H9 (cell line): ENCODE measurements around the gene EDN3. TPM values are rescaled to one million over a fixed set of nuclear protein-coding genes. Genes with fewer than 3 reads are reported as not detected.

Experiments used
- DNase-seq: peaks from one replicate; pipeline ENCODE4 v3.0.0-alpha.2; 2017
- H2AFZ ChIP-seq: one replicate; pipeline ENCODE4 v1.6.1; 2013; ENCODE audit warnings: mild to moderate bottlenecking, low read length, control low read depth, moderate library complexity
- H2AK5ac ChIP-seq: 2 replicates; pipeline ENCODE4 v1.6.1; 2013; ENCODE audit warnings: low read length, control low read depth, mixed read lengths; ENCODE audit not compliant: insufficient read length
- H2BK120ac ChIP-seq: one replicate; pipeline ENCODE4 v1.6.1; 2013; ENCODE audit warnings: low read depth, mild to moderate bottlenecking, low read length, control low read depth, inconsistent platforms; ENCODE audit not compliant: poor library complexity, severe bottlenecking
- H2BK12ac ChIP-seq: 2 replicates; pipeline ENCODE4 v1.6.1; 2013; ENCODE audit warnings: low read length, control low read depth, mixed read lengths, low read depth; ENCODE audit not compliant: insufficient read length
- H2BK15ac ChIP-seq: 2 replicates; pipeline ENCODE4 v1.6.1; 2013; ENCODE audit warnings: low read depth, low read length, control low read depth
- H2BK20ac ChIP-seq: one replicate; pipeline ENCODE4 v1.6.1; 2013; ENCODE audit warnings: low read depth, mild to moderate bottlenecking, low read length, control low read depth, inconsistent platforms; ENCODE audit not compliant: poor library complexity, severe bottlenecking
- H2BK5ac ChIP-seq: 2 replicates; pipeline ENCODE4 v1.6.1; 2013; ENCODE audit warnings: low read length, control low read depth, mixed read lengths; ENCODE audit not compliant: insufficient read length
- H3K14ac ChIP-seq: 2 replicates; pipeline ENCODE4 v1.6.1; 2013; ENCODE audit warnings: low read length, control low read depth; ENCODE audit not compliant: insufficient read depth
- H3K18ac ChIP-seq: 2 replicates; pipeline ENCODE4 v1.6.1; 2013; ENCODE audit warnings: low read depth, mild to moderate bottlenecking, mixed read lengths, low read length, control low read depth; ENCODE audit not compliant: insufficient read length
- H3K23ac ChIP-seq: 2 replicates; pipeline ENCODE4 v1.6.1; 2013; ENCODE audit warnings: low read length, control low read depth, mixed read lengths, low read depth; ENCODE audit not compliant: insufficient read length
- H3K23me2 ChIP-seq: 2 replicates; pipeline ENCODE4 v1.6.1; 2013; ENCODE audit warnings: low read depth, mild to moderate bottlenecking, mixed read lengths, low read length, control low read depth; ENCODE audit not compliant: insufficient read length, poor library complexity, severe bottlenecking
- H3K27ac ChIP-seq: 2 replicates; pipeline ENCODE4 v1.5.1; 2013; ENCODE audit warnings: low read length, control low read depth, mixed read lengths, low read depth; ENCODE audit not compliant: insufficient read length
- H3K27me3 ChIP-seq: 2 replicates; pipeline ENCODE4 v1.6.1; 2013; ENCODE audit warnings: low read length, control low read depth, inconsistent platforms; ENCODE audit not compliant: insufficient read depth
- H3K4ac ChIP-seq: 2 replicates; pipeline ENCODE4 v1.6.1; 2013; ENCODE audit warnings: low read depth, mild to moderate bottlenecking, control low read depth, inconsistent platforms, low read length, moderate library complexity
- H3K4me1 ChIP-seq: 2 replicates; pipeline ENCODE4 v1.6.1; 2013; ENCODE audit warnings: low read length, control low read depth, inconsistent platforms; ENCODE audit not compliant: insufficient read depth
- H3K4me2 ChIP-seq: 2 replicates; pipeline ENCODE4 v1.6.1; 2013; ENCODE audit warnings: low read length, control low read depth, mixed read lengths; ENCODE audit not compliant: insufficient read length, insufficient read depth
- H3K56ac ChIP-seq: 2 replicates; pipeline ENCODE4 v1.6.1; 2013; ENCODE audit warnings: low read depth, mild to moderate bottlenecking, mixed read lengths, low read length, control low read depth; ENCODE audit not compliant: insufficient read length
- H3K79me1 ChIP-seq: 2 replicates; pipeline ENCODE4 v1.6.1; 2013; ENCODE audit warnings: low read depth, mild to moderate bottlenecking, moderate library complexity, low read length, control low read depth, inconsistent platforms; ENCODE audit not compliant: insufficient read depth, poor library complexity, severe bottlenecking
- H3K79me2 ChIP-seq: 2 replicates; pipeline ENCODE4 v1.6.1; 2013; ENCODE audit warnings: low read length, control low read depth, inconsistent platforms; ENCODE audit not compliant: insufficient read depth
- H3K9ac ChIP-seq: 2 replicates; pipeline ENCODE4 v1.6.1; 2013; ENCODE audit warnings: low read length, control low read depth, mixed read lengths; ENCODE audit not compliant: insufficient read length; ENCODE audit errors: extremely low read depth
- H3K9me3 ChIP-seq: one replicate; pipeline ENCODE4 v1.6.1; 2013; ENCODE audit warnings: low read depth, low read length, inconsistent platforms; ENCODE audit not compliant: control insufficient read depth
- H3T11ph ChIP-seq: one replicate; pipeline ENCODE4 v1.6.1; 2013; ENCODE audit warnings: mild to moderate bottlenecking, low read length, control low read depth, inconsistent platforms
- H4K20me1 ChIP-seq: one replicate; pipeline ENCODE4 v1.6.1; 2013; ENCODE audit not compliant: control insufficient read depth, insufficient read length, insufficient read depth
- H4K5ac ChIP-seq: 2 replicates; pipeline ENCODE4 v1.6.1; 2013; ENCODE audit warnings: low read depth, mild to moderate bottlenecking, mixed read lengths, low read length, control low read depth; ENCODE audit not compliant: insufficient read length
- H4K8ac ChIP-seq: replicated peaks from 2 replicates; pipeline ENCODE4 v1.6.1; 2013; ENCODE audit warnings: low read length, control low read depth, mixed read lengths, low read depth; ENCODE audit not compliant: insufficient read length
- H4K91ac ChIP-seq: 2 replicates; pipeline ENCODE4 v1.6.1; 2013; ENCODE audit warnings: low read depth, mild to moderate bottlenecking, moderate library complexity, mixed read lengths, low read length, control low read depth; ENCODE audit not compliant: insufficient read length
- H3K27ac Mint-ChIP-seq, 3 experiments: 2 replicates in 2 of 3; 3 replicates in 1 of 3; pipeline ENCODE4 v1.8.0; 2020 to 2021; ENCODE audit warnings: mixed read lengths in 3 of 3, mild to moderate bottlenecking in 1 of 3, moderate library complexity in 1 of 3
- H3K27me3 Mint-ChIP-seq: 2 replicates; pipeline ENCODE4 v1.8.0; 2021; ENCODE audit warnings: low read depth, mild to moderate bottlenecking, moderate library complexity, mixed read lengths
- H3K36me3 Mint-ChIP-seq, 3 experiments: 2 replicates in 2 of 3; 3 replicates in 1 of 3; pipeline ENCODE4 v1.8.0; 2020 to 2021; ENCODE audit warnings: low read depth in 3 of 3, mixed read lengths in 3 of 3; ENCODE audit not compliant: insufficient read depth in 1 of 3
- H3K4me1 Mint-ChIP-seq, 2 experiments: 2 replicates each; pipeline ENCODE4 v1.8.0; 2020; ENCODE audit warnings: mixed read lengths in 2 of 2
- H3K4me3 Mint-ChIP-seq, 2 experiments: 2 replicates in 1 of 2; 3 replicates in 1 of 2; pipeline ENCODE4 v1.8.0; 2020 to 2021; ENCODE audit warnings: mild to moderate bottlenecking in 2 of 2, mixed read lengths in 2 of 2, moderate library complexity in 1 of 2
- H3K9me3 Mint-ChIP-seq, 2 experiments: 2 replicates in 1 of 2; 3 replicates in 1 of 2; pipeline ENCODE4 v1.8.0; 2020; ENCODE audit warnings: mild to moderate bottlenecking in 2 of 2, mixed read lengths in 2 of 2, moderate library complexity in 1 of 2
- CTCF ChIP-seq: fragments of 200-600 bp; sonication (generic); conservative IDR thresholded peaks from 3 replicates; pipeline ENCODE4 v1.8.0; 2021; ENCODE audit warnings: antibody characterized with exemption, mild to moderate bottlenecking
- WGBS: extraction: QIAGEN DNeasy Blood & Tissue Kit; methylation state at CpG from one replicate; pipeline ENCODE4 v1.1.7; 2013; ENCODE audit warnings: missing lambda C conversion rate, low lambda C conversion rate, mixed read lengths; ENCODE audit not compliant: insufficient read length; ENCODE audit errors: extremely low coverage; 5-methylcytosine and 5-hydroxymethylcytosine counted together
- total RNA-seq: library from RNA; stranded (reverse); gene quantifications from 2 replicates; pipeline ENCODE4 v1.2.1, GENCODE V29; 2021

The EDN3 gene
- total RNA-seq, 1 experiment from 2014 or later: 0.20 TPM

DNA sequence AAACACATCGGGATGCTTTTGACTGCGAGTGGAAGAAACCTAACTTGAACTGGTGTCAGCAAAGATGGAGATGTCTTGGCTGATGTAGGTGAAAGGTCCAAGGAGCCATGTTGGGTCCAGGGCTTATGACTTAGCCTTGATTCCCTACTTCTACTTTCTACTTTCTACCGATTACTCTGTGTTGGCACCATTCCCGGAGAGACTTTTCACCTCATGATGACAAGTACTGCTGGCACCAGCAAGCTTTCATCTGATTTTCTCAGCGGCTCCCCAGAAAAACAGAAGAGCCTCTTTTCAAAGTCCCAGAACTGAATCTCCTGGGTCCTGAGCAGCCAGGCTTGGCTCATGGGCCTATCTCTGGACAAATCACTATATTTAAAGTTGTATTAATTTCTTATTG, 4.9 kb upstream of the EDN3 start:
- peaks cover 83% of the 10 kb centered on the region for H3K27me3 Mint-ChIP-seq
- H3K27me3 ChIP-seq: peaks cover 13% of the 10 kb centered on the region; the same call in 1 of the 2 replicates

More for the DNA sequence above, 4.9 kb upstream of the EDN3 start:
- H3T11ph ChIP-seq: no peak overlapping the region
- H3K27ac Mint-ChIP-seq: no peak overlapping the region
- H3K23me2 ChIP-seq: no peaks in the 10 kb centered on the region
- no peak overlapping the region for H3K23ac ChIP-seq
- H3K4me2 ChIP-seq: no peak overlapping the region
- H3K4ac ChIP-seq: no peak overlapping the region
- H3K56ac ChIP-seq: no peak overlapping the region
- no peaks in the 10 kb centered on the region for H3K36me3 Mint-ChIP-seq
- H3K9me3 Mint-ChIP-seq: no peaks in the 10 kb centered on the region
- H3K9me3 ChIP-seq: no peaks in the 10 kb centered on the region
- no peak for TF ChIP-seq CTCF
- no peak overlapping the region for H4K5ac ChIP-seq
- WGBS: no CpG with 5 or more reads among the region's 5 CpGs
- H2BK15ac ChIP-seq: no peak overlapping the region
- no peak overlapping the region for H4K8ac ChIP-seq
- no peak overlapping the region for H3K18ac ChIP-seq
- H4K20me1 ChIP-seq: no peaks in the 10 kb centered on the region
- no peak overlapping the region for H2AFZ ChIP-seq
- H2BK20ac ChIP-seq: no peak overlapping the region
- no peak overlapping the region for H2BK5ac ChIP-seq
- H3K27ac ChIP-seq: no peak overlapping the region
- no peaks in the 10 kb centered on the region for H3K79me1 ChIP-seq
- H3K14ac ChIP-seq: no peak overlapping the region
- H4K91ac ChIP-seq: no peak overlapping the region
- DNase-seq: no peak
- no peak overlapping the region for H2BK12ac ChIP-seq
- no peak overlapping the region for H3K9ac ChIP-seq
- H3K4me1 ChIP-seq: no peaks in the 10 kb centered on the region
- no peaks in the 10 kb centered on the region for H3K79me2 ChIP-seq
- H2AK5ac ChIP-seq: no peak overlapping the region
- H2BK120ac ChIP-seq: no peak overlapping the region
- H3K4me3 Mint-ChIP-seq: no peak overlapping the region
- H3K4me1 Mint-ChIP-seq: peaks cover 4 to 10% of the 10 kb centered on the region in 2 experiments; a peak in 3 of 4 replicates
